Measurements from ENCODE around the gene ACADVL. TPM values are rescaled to one million over a fixed set of nuclear protein-coding genes. Genes with fewer than 3 reads are reported as not detected.

ACADVL gene
- total and polyA plus RNA-seq, 2 of the 4 experiments (the other 2 are of a cell fraction), result 139 to 752 TPM

DNA sequence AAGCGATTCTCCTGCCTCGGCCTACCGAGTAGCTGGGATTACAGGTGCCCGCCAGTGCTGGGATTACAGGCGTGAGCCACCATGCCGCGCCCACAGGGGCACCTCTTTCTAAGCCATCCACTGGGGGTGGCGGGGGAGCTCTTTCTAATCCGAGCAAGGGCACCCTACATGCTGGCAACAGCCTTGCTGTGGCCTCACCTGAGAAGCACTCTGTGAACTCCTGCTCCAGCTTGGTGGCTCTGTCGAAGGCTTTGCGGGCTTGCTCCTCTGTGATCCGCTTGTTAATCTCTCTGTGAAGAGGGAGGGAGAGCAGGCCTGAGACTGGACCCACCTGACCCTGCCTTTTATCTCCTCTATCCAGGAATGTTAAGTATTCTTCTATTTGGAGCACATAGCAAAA, 28.7 kb upstream of the ACADVL start:
- in situ Hi-C loops (cut with MboI; ENCODE audit: low sequenced_read_pairs) (no loop called here), intact Hi-C loops (cut with micrococcal nuclease) (no loop called here), dilution Hi-C loops (cut with HindIII; ENCODE audit: low sequenced_read_pairs, unreplicated experiment) (no loop called here)
- Histone ChIP-seq H3K9me3 (ENCODE audit: control insufficient read depth, insufficient read depth, low read length) (no peaks in the 10 kb centered on the region), H4K5ac (ENCODE audit: low read depth, low read length) (no peak overlapping the region), H3K14ac (replicated peaks; ENCODE audit: low read depth, low read length) (no peak overlapping the region), H3K4ac (ENCODE audit: low read depth, low read length) (no peak overlapping the region), H2BK15ac (ENCODE audit: low read depth, low read length) (no peak overlapping the region), H2AK9ac (replicated peaks; ENCODE audit: low read depth, low read length, poor library complexity) (no peak overlapping the region), H3K4me1 (ENCODE audit: control insufficient read depth, insufficient read depth, low read length) (no peaks in the 10 kb centered on the region), H4K91ac (ENCODE audit: insufficient read depth, low read depth, low read length) (no peak overlapping the region), H4K8ac (ENCODE audit: low read depth in 2 of 2, low read length in 2 of 2) (no peak overlapping the region), H3K4me3 (ENCODE audit: insufficient read depth, low read depth, low read length) (no peak overlapping the region), H3K56ac (ENCODE audit: extremely low read depth, insufficient read depth, low read length) (no peak overlapping the region), H3K18ac (ENCODE audit: low read depth, low read length) (no peak overlapping the region), H3K4me2 (ENCODE audit: low read depth, low read length) (no peak overlapping the region), H2AFZ (replicated peaks; ENCODE audit: low read length, poor library complexity) (no peak overlapping the region), H3K27me3 (ENCODE audit: control insufficient read depth, insufficient read depth, low read length) (no peaks in the 10 kb centered on the region), H3K23ac (ENCODE audit: low read depth, low read length) (no peak overlapping the region), H2BK5ac (ENCODE audit: low read depth, low read length, poor library complexity, severe bottlenecking) (no peak overlapping the region), H2AK5ac (ENCODE audit: low read depth, low read length) (no peak overlapping the region), H3K9me1 (ENCODE audit: insufficient read depth, low read length) (no peaks in the 10 kb centered on the region), H2BK20ac (ENCODE audit: low read depth, low read length) (no peak overlapping the region), H3K79me1 (ENCODE audit: low read depth in 1 of 2, low read length in 2 of 2) (no peaks in the 10 kb centered on the region; a peak in 2 of 4 replicates), H4K20me1 (ENCODE audit: insufficient read depth, low read length) (peaks cover 12% of the 10 kb centered on the region), H3K27ac (ENCODE audit: insufficient read depth, low read length) (no peak overlapping the region), H3K9ac (ENCODE audit: low read depth, low read length) (no peak overlapping the region), H3K36me3 (ENCODE audit: control insufficient read depth, insufficient read depth, low read length) (peaks cover 51% of the 10 kb centered on the region), H2BK120ac (ENCODE audit: low read depth, low read length) (no peak overlapping the region)
- CTCF ChIA-PET, result no interaction called here
- 100% methylated on average over 7 of the region's 12 CpGs; no CpG with 5 or more reads in 1 of the 2 experiments for WGBS, 2 experiments (ENCODE audit: extremely low coverage in 2 of 2, insufficient read length in 1 of 2)
- no peak for ATAC-seq (ENCODE audit: low read depth)
- DNase-seq, result no peak
- TF ChIP-seq RCOR1 (IDR thresholded peaks at IDR 0.05; ENCODE audit: insufficient replicate concordance, low read length) (no peak), BHLHE40 (IDR thresholded peaks at IDR 0.05; ENCODE audit: low read depth, low read length) (no peak), CHD1 (IDR thresholded peaks at IDR 0.05; ENCODE audit: low read depth, low read length) (no peak), POLR2A (IDR thresholded peaks at IDR 0.05; ENCODE audit: low read depth, low read length) (no peak), MAFK (IDR thresholded peaks at IDR 0.05; ENCODE audit: low read depth, low read length) (no peak), SMC3 (IDR thresholded peaks at IDR 0.05; ENCODE audit: low read depth, low read length) (no peak), NFE2L2 (IDR thresholded peaks at IDR 0.05; ENCODE audit: low read depth, low read length) (no peak), CEBPB (IDR thresholded peaks at IDR 0.05; ENCODE audit: low read depth, low read length) (no peak), MXI1 (IDR thresholded peaks at IDR 0.05; ENCODE audit: borderline replicate concordance, low read depth, low read length) (no peak), RFX5 (IDR thresholded peaks at IDR 0.05; ENCODE audit: low read depth, low read length) (no peak), RAD21 (IDR thresholded peaks at IDR 0.05; ENCODE audit: low read length) (no peak), MAZ (IDR thresholded peaks at IDR 0.05; ENCODE audit: borderline replicate concordance, low read depth, low read length) (no peak), FOS (IDR thresholded peaks at IDR 0.05; ENCODE audit: low read depth, low read length) (no peak), USF2 (IDR thresholded peaks at IDR 0.05; ENCODE audit: low read depth, low read length) (no peak)
- TF ChIP-seq, protein P1, sequence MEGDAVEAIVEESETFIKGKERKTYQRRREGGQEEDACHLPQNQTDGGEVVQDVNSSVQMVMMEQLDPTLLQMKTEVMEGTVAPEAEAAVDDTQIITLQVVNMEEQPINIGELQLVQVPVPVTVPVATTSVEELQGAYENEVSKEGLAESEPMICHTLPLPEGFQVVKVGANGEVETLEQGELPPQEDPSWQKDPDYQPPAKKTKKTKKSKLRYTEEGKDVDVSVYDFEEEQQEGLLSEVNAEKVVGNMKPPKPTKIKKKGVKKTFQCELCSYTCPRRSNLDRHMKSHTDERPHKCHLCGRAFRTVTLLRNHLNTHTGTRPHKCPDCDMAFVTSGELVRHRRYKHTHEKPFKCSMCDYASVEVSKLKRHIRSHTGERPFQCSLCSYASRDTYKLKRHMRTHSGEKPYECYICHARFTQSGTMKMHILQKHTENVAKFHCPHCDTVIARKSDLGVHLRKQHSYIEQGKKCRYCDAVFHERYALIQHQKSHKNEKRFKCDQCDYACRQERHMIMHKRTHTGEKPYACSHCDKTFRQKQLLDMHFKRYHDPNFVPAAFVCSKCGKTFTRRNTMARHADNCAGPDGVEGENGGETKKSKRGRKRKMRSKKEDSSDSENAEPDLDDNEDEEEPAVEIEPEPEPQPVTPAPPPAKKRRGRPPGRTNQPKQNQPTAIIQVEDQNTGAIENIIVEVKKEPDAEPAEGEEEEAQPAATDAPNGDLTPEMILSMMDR (conservative IDR thresholded peaks at IDR 0.05; ENCODE audit: low read depth, low read length), result no peak
- TF ChIP-seq, protein P2, sequence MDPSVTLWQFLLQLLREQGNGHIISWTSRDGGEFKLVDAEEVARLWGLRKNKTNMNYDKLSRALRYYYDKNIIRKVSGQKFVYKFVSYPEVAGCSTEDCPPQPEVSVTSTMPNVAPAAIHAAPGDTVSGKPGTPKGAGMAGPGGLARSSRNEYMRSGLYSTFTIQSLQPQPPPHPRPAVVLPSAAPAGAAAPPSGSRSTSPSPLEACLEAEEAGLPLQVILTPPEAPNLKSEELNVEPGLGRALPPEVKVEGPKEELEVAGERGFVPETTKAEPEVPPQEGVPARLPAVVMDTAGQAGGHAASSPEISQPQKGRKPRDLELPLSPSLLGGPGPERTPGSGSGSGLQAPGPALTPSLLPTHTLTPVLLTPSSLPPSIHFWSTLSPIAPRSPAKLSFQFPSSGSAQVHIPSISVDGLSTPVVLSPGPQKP (IDR thresholded peaks at IDR 0.05; ENCODE audit: borderline replicate concordance, low read depth, low read length), result no peak
- BruUV-seq (replicated peaks), result no TSS peak
- POLR2A ChIA-PET (ENCODE audit: unreplicated experiment), result no interaction called here

All from IMR-90 (cell line).